SKM-1 (cell line): Measurements from ENCODE around the gene MAML3.

Experiments
- DNase-seq: peaks from one replicate; lab custom pipeline; 2025; ENCODE audit not compliant: unreplicated experiment; lab: John Stamatoyannopoulos, UW

The MAML3 gene

GRCh38 chr4:140156529-140157171 lies 2.7 kb upstream of the MAML3 start:
- peak; percentile 17 for DNase-seq

GRCh38 chr4:140154572-140154891 lies 548 bp upstream of the MAML3 start:
- no peak for DNase-seq

GRCh38 chr4:140153419-140153717 lies 616 bp downstream of the MAML3 start:
- no peak for DNase-seq

- DNase-seq: no peak
These were observed 1.1 kb downstream of the MAML3 start for GRCh38 chr4:140152751-140153418.

- peak; percentile 62 for DNase-seq
These were observed 1.8 kb downstream of the MAML3 start for GRCh38 chr4:140152013-140152703.

GRCh38 chr4:140151699-140152012 lies 2.3 kb downstream of the MAML3 start:
- peak; percentile 68 for DNase-seq

GRCh38 chr4:140150886-140151698 lies 2.9 kb downstream of the MAML3 start:
- peak; percentile 81 for DNase-seq

- peak; percentile 85 for DNase-seq
These were observed 3.4 kb downstream of the MAML3 start for GRCh38 chr4:140150636-140150885.

- no peak for DNase-seq
These were observed 3.9 kb downstream of the MAML3 start for GRCh38 chr4:140149846-140150635.

GRCh38 chr4:140144050-140144449 lies 9.9 kb downstream of the MAML3 start:
- no peak for DNase-seq

- DNase-seq: no peak
These were observed 12.7 kb downstream of the MAML3 start for GRCh38 chr4:140141210-140141835.

- DNase-seq: no peak
These were observed 13.4 kb downstream of the MAML3 start for GRCh38 chr4:140140566-140140965.

- no peak for DNase-seq
These were observed 15.6 kb downstream of the MAML3 start for GRCh38 chr4:140138428-140138827.

GRCh38 chr4:140137671-140138070 lies 16.3 kb downstream of the MAML3 start:
- DNase-seq: no peak

GRCh38 chr4:140136509-140136908 lies 17.5 kb downstream of the MAML3 start:
- DNase-seq: no peak

- DNase-seq: no peak
These were observed 18.4 kb downstream of the MAML3 start for GRCh38 chr4:140135529-140136088.

GRCh38 chr4:140134746-140135425 lies 19.1 kb downstream of the MAML3 start:
- no peak for DNase-seq

- no peak for DNase-seq
These were observed 20.4 kb downstream of the MAML3 start for GRCh38 chr4:140133576-140133975.

- DNase-seq: no peak
These were observed 22.2 kb downstream of the MAML3 start for GRCh38 chr4:140131675-140132229.

- no peak for DNase-seq
These were observed 23.3 kb downstream of the MAML3 start for GRCh38 chr4:140130677-140131076.
